ENCODE data around the gene POLR3H. TPM values are rescaled to one million over a fixed set of nuclear protein-coding genes. Genes with fewer than 3 reads are reported as not detected.

POLR3H gene
- polyA plus RNA-seq, 3 donors = 9.4 to 19.0 (median 10.4) TPM

DNA sequence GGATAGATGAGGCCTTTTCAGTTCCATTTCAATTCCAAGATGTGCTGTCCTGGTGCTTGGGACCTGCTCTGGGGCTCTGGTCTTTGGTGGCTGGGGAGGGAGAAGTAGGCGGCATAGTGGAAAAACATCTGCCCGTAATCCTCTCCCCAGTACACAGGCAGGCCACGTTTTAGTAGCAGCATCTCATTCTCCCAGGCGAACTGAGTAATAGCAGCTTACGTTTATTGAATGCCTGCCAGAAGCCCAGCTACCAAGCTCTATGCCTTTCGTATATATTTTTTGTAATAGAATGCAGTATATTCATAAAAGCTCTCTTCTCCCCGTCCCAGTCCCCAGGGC lies 63.9 kb downstream of the POLR3H start:
- intact Hi-C loops (cut with micrococcal nuclease) = no loop called here
- H2AFZ ChIP-seq (ENCODE audit: insufficient read depth, low read depth, low read length, poor library complexity, severe bottlenecking) = no peak overlapping the region
- peaks cover 7 to 10% of the 10 kb centered on the region in 2 donors for H3K4me1 ChIP-seq (ENCODE audit: control insufficient read depth in 1 of 2, insufficient read depth in 2 of 2, low read length in 2 of 2)
- no peaks in the 10 kb centered on the region for H3K27me3 ChIP-seq (ENCODE audit: control insufficient read depth in 2 of 2, insufficient read depth in 2 of 2, low read length in 2 of 2)
- H3K79me2 ChIP-seq (ENCODE audit: insufficient read depth, low read length) = peaks cover 99% of the 10 kb centered on the region
- H3K9ac ChIP-seq (ENCODE audit: insufficient read depth, low read length, poor library complexity, severe bottlenecking) = no peak overlapping the region
- H3K27ac Mint-ChIP-seq = peak overlapping the region in 1 of 7 donors; percentile 9
- H3K27me3 Mint-ChIP-seq (ENCODE audit: low read depth in 3 of 3) = no peaks in the 10 kb centered on the region
- 75% methylated on average over 2 of the region's 7 CpGs for WGBS (ENCODE audit: insufficient coverage)
- no peak overlapping the region for H3K4me3 ChIP-seq (replicated peaks in 1 of 3; ENCODE audit: low read depth in 2 of 3, low read length in 3 of 3)
- H3K4me3 Mint-ChIP-seq = no peak overlapping the region
- peaks cover 91% of the 10 kb centered on the region for H4K20me1 ChIP-seq (ENCODE audit: insufficient read depth, low read length)
- TF ChIP-seq, protein P1, sequence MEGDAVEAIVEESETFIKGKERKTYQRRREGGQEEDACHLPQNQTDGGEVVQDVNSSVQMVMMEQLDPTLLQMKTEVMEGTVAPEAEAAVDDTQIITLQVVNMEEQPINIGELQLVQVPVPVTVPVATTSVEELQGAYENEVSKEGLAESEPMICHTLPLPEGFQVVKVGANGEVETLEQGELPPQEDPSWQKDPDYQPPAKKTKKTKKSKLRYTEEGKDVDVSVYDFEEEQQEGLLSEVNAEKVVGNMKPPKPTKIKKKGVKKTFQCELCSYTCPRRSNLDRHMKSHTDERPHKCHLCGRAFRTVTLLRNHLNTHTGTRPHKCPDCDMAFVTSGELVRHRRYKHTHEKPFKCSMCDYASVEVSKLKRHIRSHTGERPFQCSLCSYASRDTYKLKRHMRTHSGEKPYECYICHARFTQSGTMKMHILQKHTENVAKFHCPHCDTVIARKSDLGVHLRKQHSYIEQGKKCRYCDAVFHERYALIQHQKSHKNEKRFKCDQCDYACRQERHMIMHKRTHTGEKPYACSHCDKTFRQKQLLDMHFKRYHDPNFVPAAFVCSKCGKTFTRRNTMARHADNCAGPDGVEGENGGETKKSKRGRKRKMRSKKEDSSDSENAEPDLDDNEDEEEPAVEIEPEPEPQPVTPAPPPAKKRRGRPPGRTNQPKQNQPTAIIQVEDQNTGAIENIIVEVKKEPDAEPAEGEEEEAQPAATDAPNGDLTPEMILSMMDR (IDR thresholded peaks at IDR 0.05) = no peak
- H3K36me3 Mint-ChIP-seq = peaks cover 9 to 34% of the 10 kb centered on the region in 2 donors
- H3K4me1 Mint-ChIP-seq = peaks cover 34% of the 10 kb centered on the region
- H3K9me3 Mint-ChIP-seq = no peaks in the 10 kb centered on the region
- no peak for DNase-seq
- H3K4me2 ChIP-seq (replicated peaks; ENCODE audit: extremely low read depth, low read length, poor library complexity, severe bottlenecking) = no peak overlapping the region
- no peaks in the 10 kb centered on the region for H3K9me3 ChIP-seq (replicated peaks in 1 of 2; ENCODE audit: control insufficient read depth in 1 of 2, insufficient read depth in 1 of 2, low read length in 2 of 2)
- H3K36me3 ChIP-seq (replicated peaks in 1 of 2; ENCODE audit: control insufficient read depth in 1 of 2, insufficient read depth in 2 of 2, low read length in 2 of 2) = peaks cover 6 to 38% of the 10 kb centered on the region in 2 donors
- no peak overlapping the region for H3K27ac ChIP-seq (ENCODE audit: low read depth in 1 of 2, low read length in 2 of 2)

DNA sequence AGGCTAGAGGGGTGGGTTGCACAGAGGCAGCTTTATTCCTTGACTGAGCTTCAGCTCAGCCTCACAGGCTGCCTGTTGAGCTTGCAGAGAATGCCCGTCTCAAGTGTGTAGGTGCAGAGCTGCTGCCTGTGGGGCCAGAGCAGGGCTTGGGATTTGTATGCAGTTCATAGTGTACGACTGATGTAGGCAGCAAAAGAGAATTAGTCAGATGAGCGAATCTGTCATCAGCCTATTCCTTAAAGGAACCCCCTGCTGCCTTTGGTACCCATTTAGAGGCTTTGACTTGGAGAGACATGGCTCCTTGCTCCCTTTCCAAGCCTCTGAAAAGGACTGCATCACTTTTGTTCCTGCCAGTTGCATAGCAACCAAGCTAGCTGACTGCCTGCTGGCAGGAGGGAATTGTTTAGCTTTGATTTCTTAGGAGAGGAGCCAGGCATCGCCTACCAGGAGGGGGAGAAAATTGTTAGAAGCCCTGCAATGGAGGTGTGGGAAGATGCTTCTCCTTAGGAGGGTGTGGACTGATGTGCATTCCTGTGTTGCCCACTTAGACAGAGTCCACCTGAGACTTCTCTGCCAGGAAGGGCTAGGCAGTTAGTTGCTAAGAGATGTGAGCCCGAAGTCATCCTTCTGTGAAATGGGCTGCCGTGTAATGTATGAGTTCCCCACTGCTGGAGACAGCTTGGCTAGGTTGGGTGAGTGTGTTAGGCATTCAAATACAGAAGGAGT lies 64.4 kb downstream of the POLR3H start:
- H3K36me3 Mint-ChIP-seq = peaks cover 9 to 30% of the 10 kb centered on the region in 2 donors
- Histone ChIP-seq H3K27ac (ENCODE audit: low read depth in 1 of 2, low read length in 2 of 2) (no peak overlapping the region), H4K20me1 (ENCODE audit: insufficient read depth, low read length) (peaks cover 91% of the 10 kb centered on the region), H3K4me2 (replicated peaks; ENCODE audit: extremely low read depth, low read length, poor library complexity, severe bottlenecking) (no peak overlapping the region), H3K79me2 (ENCODE audit: insufficient read depth, low read length) (peaks cover 99% of the 10 kb centered on the region), H3K9ac (ENCODE audit: insufficient read depth, low read length, poor library complexity, severe bottlenecking) (no peak overlapping the region), H3K4me1 (ENCODE audit: control insufficient read depth in 1 of 2, insufficient read depth in 2 of 2, low read length in 2 of 2) (peaks cover 5 to 10% of the 10 kb centered on the region in 2 donors), H2AFZ (ENCODE audit: insufficient read depth, low read depth, low read length, poor library complexity, severe bottlenecking) (no peak overlapping the region), H3K36me3 (replicated peaks in 1 of 2; ENCODE audit: control insufficient read depth in 1 of 2, insufficient read depth in 2 of 2, low read length in 2 of 2) (peaks cover 6 to 38% of the 10 kb centered on the region in 2 donors), H3K4me3 (replicated peaks in 1 of 3; ENCODE audit: low read depth in 2 of 3, low read length in 3 of 3) (no peak overlapping the region), H3K9me3 (replicated peaks in 1 of 2; ENCODE audit: control insufficient read depth in 1 of 2, insufficient read depth in 1 of 2, low read length in 2 of 2) (no peaks in the 10 kb centered on the region), H3K27me3 (ENCODE audit: control insufficient read depth in 2 of 2, insufficient read depth in 2 of 2, low read length in 2 of 2) (no peaks in the 10 kb centered on the region)
- peak overlapping the region in 2 of 7 donors; percentile 8 to 44 for H3K27ac Mint-ChIP-seq
- H3K4me1 Mint-ChIP-seq = peaks cover 30% of the 10 kb centered on the region
- H3K4me3 Mint-ChIP-seq = no peak overlapping the region
- H3K9me3 Mint-ChIP-seq = no peaks in the 10 kb centered on the region
- no peak for DNase-seq
- intact Hi-C loops (cut with micrococcal nuclease) = loop anchor here in 1 of 2 donors (10.0 kb wide), 1 partner anchor 145 kb away; the partner anchor contains the start of genes DESI1 and XRCC6
- no peaks in the 10 kb centered on the region for H3K27me3 Mint-ChIP-seq (ENCODE audit: low read depth in 3 of 3)
- TF ChIP-seq, protein P1 (IDR thresholded peaks at IDR 0.05) = no peak
- WGBS (ENCODE audit: insufficient coverage) = 96% methylated on average over 5 of the region's 6 CpGs

Measured in CD14-positive monocyte (primary cell).